Measurements from ENCODE around the gene C1orf141. TPM values are rescaled to one million over a fixed set of nuclear protein-coding genes. Genes with fewer than 3 reads are reported as not detected.

The C1orf141 gene
- total RNA-seq, 2 experiments from 2014 or later, result not detected

- no peak for TF ChIP-seq CTCF (IDR thresholded peaks at IDR 0.05)
- peaks cover 4% of the 10 kb centered on the region for H3K27me3 Mint-ChIP-seq
- H3K4me1 Mint-ChIP-seq (ENCODE audit: low read depth), result peaks cover 12% of the 10 kb centered on the region
- H3K27ac Mint-ChIP-seq, result no peak overlapping the region
- ATAC-seq (no peak), DNase-seq (no peak)
- CTCF ChIA-PET, result interaction anchor here (1.3 to 2.2 kb wide), 2 partner anchors 18 to 82 kb away, joined by 3 to 9 read pairs; no protein-coding TSS in a partner anchor
- H3K9me3 Mint-ChIP-seq, result no peaks in the 10 kb centered on the region
- intact Hi-C loops (cut with micrococcal nuclease), result no loop called here
- no peak overlapping the region for H3K4me3 Mint-ChIP-seq
- POLR2A ChIA-PET, result no interaction called here
- no peaks in the 10 kb centered on the region for H3K36me3 Mint-ChIP-seq (ENCODE audit: low read depth)
Observed at GRCh38 chr1:67130673-67131072, 4.1 kb downstream of the C1orf141 start.

GRCh38 chr1:67126974-67127373, 7.8 kb downstream of the C1orf141 start:
- no peak overlapping the region for H3K4me3 Mint-ChIP-seq
- peaks cover 4% of the 10 kb centered on the region for H3K4me1 Mint-ChIP-seq (ENCODE audit: low read depth)
- no peaks in the 10 kb centered on the region for H3K9me3 Mint-ChIP-seq
- H3K27ac Mint-ChIP-seq, result no peak overlapping the region
- H3K27me3 Mint-ChIP-seq, result no peaks in the 10 kb centered on the region
- CTCF ChIA-PET, result interaction anchor here (1.0 to 3.0 kb wide), 5 partner anchors 10 to 131 kb away, joined by 3 to 13 read pairs (median 7); no protein-coding TSS in a partner anchor
- intact Hi-C loops (cut with micrococcal nuclease), result no loop called here
- no peak for TF ChIP-seq CTCF (IDR thresholded peaks at IDR 0.05)
- POLR2A ChIA-PET, result interaction anchor here (0.7 to 1.3 kb wide), 2 partner anchors 8 to 85 kb away, joined by 3 read pairs; partner anchors contain the start of gene C1orf141
- no peak for ATAC-seq
- DNase-seq, result no peak
- H3K36me3 Mint-ChIP-seq (ENCODE audit: low read depth), result no peaks in the 10 kb centered on the region

GRCh38 chr1:67126111-67126746, 8.5 kb downstream of the C1orf141 start:
- no peak for TF ChIP-seq CTCF (IDR thresholded peaks at IDR 0.05)
- ATAC-seq, result no peak
- intact Hi-C loops (cut with micrococcal nuclease), result no loop called here
- no peak overlapping the region for H3K27ac Mint-ChIP-seq
- no peak overlapping the region for H3K4me3 Mint-ChIP-seq
- no peak for DNase-seq
- ChIA-PET POLR2A (interaction anchor here (0.7 to 1.3 kb wide), 2 partner anchors 9 to 86 kb away, joined by 3 read pairs; partner anchors contain the start of gene C1orf141), CTCF (interaction anchor here (1.0 to 3.0 kb wide), 6 partner anchors 11 to 130 kb away, joined by 3 to 13 read pairs (median 6); no protein-coding TSS in a partner anchor)
- H3K4me1 Mint-ChIP-seq (ENCODE audit: low read depth), result peaks cover 4% of the 10 kb centered on the region
- H3K36me3 Mint-ChIP-seq (ENCODE audit: low read depth), result no peaks in the 10 kb centered on the region
- no peaks in the 10 kb centered on the region for H3K27me3 Mint-ChIP-seq
- H3K9me3 Mint-ChIP-seq, result no peaks in the 10 kb centered on the region

GRCh38 chr1:67124455-67124854, 10.3 kb downstream of the C1orf141 start:
- POLR2A ChIA-PET, result no interaction called here
- Mint-ChIP-seq H3K27me3 (no peaks in the 10 kb centered on the region), H3K4me1 (ENCODE audit: low read depth) (peaks cover 4% of the 10 kb centered on the region), H3K9me3 (no peaks in the 10 kb centered on the region), H3K4me3 (no peak overlapping the region), H3K27ac (no peak overlapping the region), H3K36me3 (ENCODE audit: low read depth) (no peaks in the 10 kb centered on the region)
- TF ChIP-seq CTCF (IDR thresholded peaks at IDR 0.05), result no peak
- intact Hi-C loops (cut with micrococcal nuclease), result no loop called here
- ATAC-seq (no peak), DNase-seq (no peak)
- CTCF ChIA-PET, result interaction anchor here (0.7 to 3.0 kb wide), 3 partner anchors 24 to 129 kb away, joined by 4 to 13 read pairs (median 10); no protein-coding TSS in a partner anchor

GRCh38 chr1:67120855-67121619, 13.7 kb downstream of the C1orf141 start:
- Mint-ChIP-seq H3K36me3 (ENCODE audit: low read depth) (no peaks in the 10 kb centered on the region), H3K4me3 (no peak overlapping the region), H3K9me3 (no peaks in the 10 kb centered on the region), H3K27me3 (no peaks in the 10 kb centered on the region), H3K27ac (no peak overlapping the region), H3K4me1 (ENCODE audit: low read depth) (peaks cover 7% of the 10 kb centered on the region)
- intact Hi-C loops (cut with micrococcal nuclease), result no loop called here
- TF ChIP-seq CTCF (IDR thresholded peaks at IDR 0.05), result no peak
- no peak for DNase-seq
- ATAC-seq, result no peak
- ChIA-PET POLR2A (no interaction called here), CTCF (no interaction called here)
